Measurements from ENCODE around the gene SPRN.

DNA sequence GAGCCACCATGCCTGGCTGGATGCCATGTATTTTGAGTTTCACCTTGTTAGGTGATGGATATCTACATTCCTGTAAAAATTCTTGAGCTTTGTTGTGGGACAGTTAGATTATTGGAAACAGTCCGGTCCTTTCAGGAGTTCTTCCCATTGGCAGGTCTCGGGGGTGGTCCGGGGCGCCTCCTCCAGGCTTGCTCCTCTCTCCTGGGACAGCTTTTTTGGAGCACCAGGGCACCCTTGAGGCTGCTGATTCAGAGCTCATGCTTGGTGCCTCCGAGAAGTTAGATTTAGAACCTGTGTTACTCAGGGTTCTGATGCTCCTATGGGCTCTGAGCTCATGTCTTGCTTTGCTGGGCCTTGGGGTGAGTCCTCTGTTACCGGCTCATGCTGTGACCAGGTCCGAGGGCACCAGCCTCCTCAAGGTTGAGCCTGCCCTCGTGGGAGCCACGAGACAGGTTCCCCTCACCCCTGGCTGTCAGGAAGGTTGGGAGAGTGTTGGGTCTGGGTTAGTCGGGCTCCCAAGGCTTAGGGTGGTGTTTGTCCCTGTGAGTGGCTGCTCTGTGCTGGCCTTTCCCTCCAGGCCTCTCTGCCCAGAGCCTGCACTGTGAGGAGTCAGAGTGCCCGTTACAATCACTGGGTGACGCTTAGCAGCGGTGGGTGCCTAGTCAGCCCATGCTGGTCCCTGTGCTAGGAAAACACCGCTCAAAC, 6.0 kb downstream of the SPRN start:
- TF ChIP-seq, protein P1, sequence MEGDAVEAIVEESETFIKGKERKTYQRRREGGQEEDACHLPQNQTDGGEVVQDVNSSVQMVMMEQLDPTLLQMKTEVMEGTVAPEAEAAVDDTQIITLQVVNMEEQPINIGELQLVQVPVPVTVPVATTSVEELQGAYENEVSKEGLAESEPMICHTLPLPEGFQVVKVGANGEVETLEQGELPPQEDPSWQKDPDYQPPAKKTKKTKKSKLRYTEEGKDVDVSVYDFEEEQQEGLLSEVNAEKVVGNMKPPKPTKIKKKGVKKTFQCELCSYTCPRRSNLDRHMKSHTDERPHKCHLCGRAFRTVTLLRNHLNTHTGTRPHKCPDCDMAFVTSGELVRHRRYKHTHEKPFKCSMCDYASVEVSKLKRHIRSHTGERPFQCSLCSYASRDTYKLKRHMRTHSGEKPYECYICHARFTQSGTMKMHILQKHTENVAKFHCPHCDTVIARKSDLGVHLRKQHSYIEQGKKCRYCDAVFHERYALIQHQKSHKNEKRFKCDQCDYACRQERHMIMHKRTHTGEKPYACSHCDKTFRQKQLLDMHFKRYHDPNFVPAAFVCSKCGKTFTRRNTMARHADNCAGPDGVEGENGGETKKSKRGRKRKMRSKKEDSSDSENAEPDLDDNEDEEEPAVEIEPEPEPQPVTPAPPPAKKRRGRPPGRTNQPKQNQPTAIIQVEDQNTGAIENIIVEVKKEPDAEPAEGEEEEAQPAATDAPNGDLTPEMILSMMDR (IDR thresholded peaks at IDR 0.05), result no peak
- TF ChIP-seq POLR2A (IDR thresholded peaks at IDR 0.05), result no peak
